GM21786 (cell line): ENCODE measurements around the gene KCNN4.
"Not testable (repeated sequence)": the region's sequence is repeated elsewhere in the genome, so short reads cannot be mapped to it uniquely, and the experiment has no call there.

Source experiments
- ATAC-seq: cut with Tn5 transposase; IDR thresholded peaks from one replicate; pipeline ENCODE4 v1.9.1; 2021; ENCODE audit not compliant: unreplicated experiment

KCNN4 gene

DNA sequence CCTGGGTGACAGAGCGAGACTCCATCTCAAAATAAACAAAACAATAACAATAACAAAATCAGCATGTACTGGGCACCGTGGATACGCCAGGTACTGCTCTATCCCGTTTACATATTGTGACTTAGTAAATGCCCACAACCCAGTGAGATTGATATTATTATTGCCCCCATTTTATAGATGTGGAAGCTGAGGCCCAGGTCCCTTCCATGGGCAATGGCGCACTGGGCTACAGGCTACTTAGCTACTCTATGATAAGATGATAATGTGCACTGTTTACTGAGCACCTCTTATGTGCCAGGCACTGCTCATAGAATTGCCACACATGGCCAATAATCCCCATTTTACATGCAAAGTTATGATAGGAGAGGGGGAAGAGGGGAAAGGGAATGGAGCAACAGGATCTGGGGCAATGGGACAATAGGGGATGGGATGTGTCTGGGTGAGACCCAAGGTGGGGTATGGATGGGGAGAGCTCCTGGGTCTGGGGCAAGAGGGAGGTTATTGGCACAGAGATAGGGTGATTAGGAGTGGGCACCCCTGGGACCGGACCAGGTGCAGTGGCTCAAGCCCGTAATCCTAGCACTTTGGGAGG is 5.4 kb downstream of the KCNN4 start:
- ATAC-seq, result no peak

DNA sequence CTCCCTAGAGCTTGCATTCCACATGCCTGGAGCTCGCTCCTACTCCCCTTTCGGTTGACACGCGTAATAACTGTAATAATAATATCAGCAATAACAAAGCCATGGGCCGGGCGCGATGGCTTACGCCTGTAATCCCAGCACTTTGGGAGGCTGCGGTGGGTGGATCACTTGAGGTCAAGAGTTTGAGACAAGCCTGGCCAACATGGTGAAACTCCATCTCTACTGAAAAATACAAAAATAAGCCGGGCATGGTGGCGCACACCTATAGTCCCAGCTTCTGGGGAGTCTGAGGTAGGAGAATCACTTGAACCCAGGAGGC is 5.9 kb downstream of the KCNN4 start:
- ATAC-seq, result not testable (repeated sequence)

- ATAC-seq, result no peak
These were observed 6.5 kb downstream of the KCNN4 start for GRCh38 chr19:43774103-43774939.

DNA sequence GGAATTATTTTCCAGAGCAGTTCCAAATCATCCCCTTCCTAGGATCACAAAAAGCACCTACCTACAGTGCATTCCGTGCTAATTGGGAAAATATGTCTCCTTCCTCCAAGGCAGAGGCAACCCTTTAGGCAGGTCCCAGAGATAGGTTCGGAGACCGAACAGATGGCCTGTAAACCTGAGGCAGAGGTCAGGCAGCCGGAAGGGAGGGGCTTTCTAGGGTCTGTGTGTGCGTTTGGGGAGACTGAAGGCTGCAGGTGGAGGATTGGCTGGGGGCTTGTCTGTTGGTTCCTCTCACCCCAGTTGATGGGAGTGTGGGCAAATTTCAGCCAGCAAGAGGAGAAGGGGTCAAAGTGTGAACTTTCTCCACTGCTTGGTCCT is 7.1 kb downstream of the KCNN4 start:
- no peak for ATAC-seq

DNA sequence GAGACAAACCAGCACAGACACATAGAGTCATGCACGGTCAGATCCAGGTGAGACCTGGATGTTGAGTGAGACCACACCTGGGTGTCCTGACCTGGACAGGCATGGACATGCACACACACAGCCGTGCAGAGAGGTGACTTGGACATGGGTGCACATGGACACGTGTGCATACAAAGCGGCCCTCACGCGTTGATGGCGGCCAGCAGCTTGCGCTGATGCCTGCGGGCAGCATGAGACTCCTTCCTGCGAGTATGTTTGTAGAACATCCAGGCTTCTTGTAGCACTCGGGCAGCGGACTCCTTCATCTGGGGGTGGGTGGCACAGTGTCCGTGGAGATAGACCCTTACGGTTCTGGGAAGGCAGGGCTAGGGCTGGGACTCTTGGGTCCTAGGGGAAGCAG is 11.5 kb downstream of the KCNN4 start:
- no peak for ATAC-seq

GRCh38 chr19:43768273-43769050 is 12.3 kb downstream of the KCNN4 start:
- ATAC-seq, result no peak

- ATAC-seq, result no peak
These were observed 13.0 kb downstream of the KCNN4 start for GRCh38 chr19:43767818-43768217.

GRCh38 chr19:43767316-43767715 is 13.5 kb downstream of the KCNN4 start:
- no peak for ATAC-seq

DNA sequence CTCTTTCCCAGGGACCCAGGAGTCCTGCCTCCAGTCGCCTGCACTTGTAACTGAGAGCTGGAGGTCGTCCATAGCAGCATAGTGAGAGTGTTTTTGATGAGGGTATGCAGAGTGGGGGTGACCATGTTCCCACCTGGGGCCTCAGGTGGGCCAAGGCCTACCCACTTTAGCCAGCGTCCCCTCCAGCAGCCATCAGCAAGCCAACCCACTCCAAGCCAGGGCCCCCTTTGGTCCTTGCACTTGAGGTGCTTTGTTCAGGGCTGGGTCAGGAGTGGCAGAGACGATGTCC is 14.1 kb downstream of the KCNN4 start:
- no peak for ATAC-seq

DNA sequence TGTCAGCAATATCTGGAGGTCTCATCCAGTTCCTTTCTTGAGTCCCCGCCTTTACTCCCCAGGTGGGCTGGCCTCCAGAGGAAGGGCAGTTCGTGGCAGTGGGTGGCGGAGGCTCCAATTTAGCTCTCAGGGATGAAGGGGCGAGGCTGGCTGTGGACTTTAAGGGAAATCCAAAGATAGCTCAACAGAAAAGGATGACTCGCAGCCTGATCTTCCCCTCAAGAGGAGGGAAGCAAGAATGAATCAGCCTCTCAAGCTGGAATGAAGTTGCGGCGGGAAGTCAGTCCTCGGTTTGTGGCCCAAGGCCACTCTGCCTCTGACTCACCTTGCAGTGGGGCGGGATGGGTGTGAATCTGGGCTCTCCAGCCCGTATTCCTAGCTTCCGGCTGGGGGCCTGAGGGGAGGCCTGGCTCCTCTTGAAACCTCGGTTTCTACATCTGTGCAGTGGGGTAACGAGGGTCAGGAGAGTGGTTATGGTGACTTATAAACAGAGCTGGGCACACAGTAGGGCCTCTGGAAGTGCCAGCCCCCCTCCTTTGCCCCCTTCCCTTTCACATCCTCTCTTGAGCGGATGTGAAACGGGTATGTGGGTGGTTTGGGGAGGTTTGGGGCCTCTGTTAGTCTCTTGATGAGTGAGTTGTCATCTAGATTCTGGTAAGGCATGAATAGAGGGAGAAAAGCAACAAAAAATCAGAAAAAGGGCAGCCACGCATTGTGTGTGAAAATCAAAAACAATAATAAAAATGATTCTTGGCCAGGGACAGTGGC is 15.5 kb downstream of the KCNN4 start:
- ATAC-seq, result peak; percentile 64

DNA sequence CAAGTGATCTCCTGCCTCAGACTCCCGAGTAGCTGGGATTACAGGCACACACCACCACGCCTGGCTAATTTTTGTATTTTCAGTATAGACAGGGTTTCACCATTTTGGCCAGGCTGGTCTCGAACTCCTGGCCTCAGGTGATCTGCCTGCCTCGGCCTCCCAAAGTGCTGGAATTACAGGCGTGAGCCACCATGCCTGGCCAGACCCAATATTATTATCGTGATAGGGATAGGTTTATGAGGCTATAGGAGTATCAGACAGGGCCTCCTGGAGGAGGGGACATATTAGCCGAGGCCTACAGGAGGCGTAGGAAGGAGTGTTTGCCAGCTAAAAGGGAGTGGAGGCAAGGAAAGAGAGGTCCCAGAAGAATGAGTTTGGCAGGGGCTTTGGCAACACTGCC is 16.1 kb downstream of the KCNN4 start:
- not testable (repeated sequence) for ATAC-seq

DNA sequence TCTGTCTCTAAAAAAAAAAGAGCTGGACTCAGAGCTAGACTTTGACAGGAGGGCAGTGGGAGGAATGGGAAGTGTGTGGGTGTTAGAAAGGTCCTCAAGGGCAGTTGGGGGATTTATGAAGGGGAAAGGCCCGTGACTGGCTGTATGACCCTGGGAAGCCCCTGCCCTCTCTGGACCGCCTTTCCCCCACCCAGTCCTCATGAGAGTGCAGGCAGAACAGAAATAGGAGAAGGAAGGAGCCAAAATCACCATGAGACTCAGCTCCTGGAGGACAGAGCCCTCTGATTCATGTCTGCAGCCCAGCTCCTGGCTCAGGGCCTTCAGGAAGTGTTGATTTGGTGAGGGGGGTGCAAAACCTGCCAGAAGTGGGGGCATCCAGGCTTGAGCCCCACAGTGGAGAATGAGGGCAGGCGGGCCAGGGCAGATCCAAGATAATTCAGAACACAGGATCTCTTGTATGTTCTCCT is 17.3 kb downstream of the KCNN4 start:
- no peak for ATAC-seq

DNA sequence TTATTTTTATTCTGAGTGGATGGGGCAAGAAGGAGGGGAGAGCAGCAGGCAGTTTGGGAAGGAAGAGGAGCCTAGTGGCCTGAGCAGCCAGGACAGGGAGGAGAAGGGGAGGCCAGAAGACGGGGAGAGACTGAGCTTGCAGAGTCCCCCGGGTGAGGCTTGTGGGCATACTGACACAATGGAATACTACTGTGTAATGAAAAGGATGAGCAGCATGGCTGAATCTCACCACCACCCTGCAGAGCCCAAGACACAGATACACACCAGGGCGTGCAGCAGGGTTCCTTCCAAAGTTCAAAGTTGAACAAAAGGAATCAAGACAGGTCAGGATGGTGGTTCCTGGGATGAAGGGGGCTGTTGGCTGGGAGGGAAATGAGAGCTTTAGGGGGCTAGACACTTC is 18.0 kb downstream of the KCNN4 start:
- no peak for ATAC-seq

GRCh38 chr19:43760941-43761340 is 19.8 kb downstream of the KCNN4 start:
- no peak for ATAC-seq

GRCh38 chr19:43759515-43759914 is 21.3 kb downstream of the KCNN4 start:
- ATAC-seq, result no peak

- no peak for ATAC-seq
These were observed 25.4 kb downstream of the KCNN4 start for GRCh38 chr19:43755256-43755801.

- ATAC-seq, result peak; percentile 51
These were observed 26.1 kb downstream of the KCNN4 start, which contains the start of gene SMG9 for GRCh38 chr19:43754503-43755255. TSS of gene SMG9 (minus strand) at chr19:43754962. CDS start at chr19:43750741, 4,221 bp downstream.

DNA sequence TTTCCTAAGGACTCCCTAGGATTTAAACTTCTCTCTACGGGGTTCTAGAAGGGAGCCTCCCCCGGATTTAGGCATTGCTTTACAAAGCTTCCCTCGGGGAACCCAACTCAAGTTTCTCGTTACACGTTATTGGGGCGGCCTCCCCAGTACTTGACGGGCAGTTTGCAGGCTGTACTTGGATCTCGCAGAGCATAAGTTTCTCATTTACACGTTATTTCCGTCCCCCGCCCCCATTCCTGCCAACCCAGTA is 26.6 kb downstream of the KCNN4 start:
- no peak for ATAC-seq

DNA sequence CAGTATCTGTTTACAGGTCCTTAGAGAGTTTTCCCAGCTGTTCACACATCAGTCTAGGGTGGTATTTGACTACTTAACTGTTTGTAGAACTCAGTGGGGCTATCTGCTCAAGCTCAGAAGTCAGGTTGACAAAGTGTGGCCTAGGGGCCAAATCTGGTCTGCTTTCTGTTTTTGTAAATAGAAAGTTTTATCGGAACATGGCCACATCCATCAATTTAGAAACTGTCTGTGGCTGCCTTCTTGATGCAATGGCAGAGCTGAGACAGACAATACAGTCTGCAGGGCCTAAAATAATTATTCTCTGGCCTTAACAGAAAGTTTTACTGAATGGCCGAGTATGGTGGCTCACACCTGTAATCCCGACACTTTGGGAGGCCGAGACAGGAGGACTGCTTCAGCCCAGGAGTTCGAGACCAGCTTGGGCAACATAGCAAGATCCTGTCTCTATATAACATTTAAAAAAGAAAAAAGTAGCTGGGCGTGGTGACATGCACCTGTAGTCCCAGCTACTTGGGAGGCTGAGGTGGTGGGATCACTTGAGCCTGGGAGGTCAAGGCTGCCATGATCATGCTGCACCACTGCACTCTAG is 28.4 kb downstream of the KCNN4 start:
- ATAC-seq, result no peak
